PC-3 (cell line): ENCODE data around the gene EGFL7. TPM values are rescaled to one million over a fixed set of nuclear protein-coding genes. Genes with fewer than 3 reads are reported as not detected.

Experiments
- ATAC-seq: fragments of 200-7000 bp; cut with Tn5 transposase; 2 replicates; pipeline ENCODE4 v1.9.1; 2020; ENCODE audit warnings: mild to moderate bottlenecking, moderate library complexity
- BruUV-seq: library from RNA; stranded (reverse); fragments of 400-500 nt; replicated peaks from 2 replicates; lab custom pipeline; 2021; lab: Mats Ljungman, UMichigan
- CTCF ChIA-PET: fragments of 300-600 bp; sonication (Branson Sonifier 250); formaldehyde crosslinking; loops from one replicate; lab custom pipeline; 2022; ENCODE audit warnings: antibody characterized with exemption; lab: Charles Lee
- POLR2A ChIA-PET: fragments of 300-600 bp; sonication (Branson Sonifier 250); formaldehyde crosslinking; loops from one replicate; lab custom pipeline; 2022; ENCODE audit warnings: antibody characterized with exemption; ENCODE audit not compliant: unreplicated experiment; lab: Charles Lee
- DNase-seq: peaks from one replicate; pipeline ENCODE4 v3.0.0-alpha.2; 2015
- H2AFZ ChIP-seq: fragments of 300-600 bp; sonication (generic); 2 replicates; pipeline ENCODE4 v1.6.0; 2016; ENCODE audit warnings: antibody characterized with exemption, low read length
- H3F3A ChIP-seq: fragments of 300-600 bp; sonication (generic); one replicate; pipeline ENCODE4 v1.6.0; 2017; ENCODE audit warnings: antibody characterized with exemption, low read length, control low read depth, mild to moderate bottlenecking; ENCODE audit not compliant: unreplicated experiment
- H3K27ac ChIP-seq: fragments of 300-600 bp; sonication (generic); 2 replicates; pipeline ENCODE4 v1.5.1; 2016; ENCODE audit warnings: mild to moderate bottlenecking, low read length
- H3K27me3 ChIP-seq: fragments of 300-600 bp; sonication (generic); 2 replicates; pipeline ENCODE4 v1.6.1; 2016; ENCODE audit warnings: low read length, mixed read lengths
- H3K36me3 ChIP-seq: fragments of 300-600 bp; sonication (generic); 2 replicates; pipeline ENCODE4 v1.6.1; 2016; ENCODE audit warnings: low read depth, mixed run types, low read length, mixed read lengths
- H3K4me1 ChIP-seq: fragments of 300-600 bp; sonication (generic); 2 replicates; pipeline ENCODE4 v1.5.1; 2016; ENCODE audit warnings: low read length; ENCODE audit not compliant: insufficient read depth
- H3K4me2 ChIP-seq: fragments of 300-600 bp; sonication (generic); 2 replicates; pipeline ENCODE4 v1.6.0; 2016; ENCODE audit warnings: low read length
- H3K4me3 ChIP-seq: fragments of 300-600 bp; sonication (generic); 2 replicates; pipeline ENCODE4 v1.5.1; 2016; ENCODE audit warnings: mild to moderate bottlenecking, low read length, mixed read lengths
- H3K79me2 ChIP-seq: fragments of 300-600 bp; sonication (generic); 2 replicates; pipeline ENCODE4 v1.6.1; 2017; ENCODE audit warnings: low read length, mixed read lengths
- H3K9ac ChIP-seq: fragments of 300-600 bp; sonication (generic); 2 replicates; pipeline ENCODE4 v1.6.0; 2016; ENCODE audit warnings: mild to moderate bottlenecking, low read length
- H3K9me2 ChIP-seq: fragments of 300-600 bp; sonication (generic); replicated peaks from 2 replicates; pipeline ENCODE4 v1.6.1; 2016; ENCODE audit warnings: mixed run types, low read length, mixed read lengths
- H3K9me3 ChIP-seq: fragments of 300-600 bp; sonication (generic); 2 replicates; pipeline ENCODE4 v1.6.1; 2016; ENCODE audit warnings: low read length, mixed read lengths
- H4K20me1 ChIP-seq: fragments of 300-600 bp; sonication (generic); 2 replicates; pipeline ENCODE4 v1.6.1; 2016; ENCODE audit warnings: low read length, mixed read lengths
- EZH2 ChIP-seq: fragments of 300-600 bp; sonication (generic); IDR thresholded peaks from one replicate; pipeline ENCODE4 v1.6.1; 2017; ENCODE audit warnings: antibody characterized with exemption, mild to moderate bottlenecking, low read length; ENCODE audit not compliant: unreplicated experiment
- EZH2phosphoT487 ChIP-seq: fragments of 300-600 bp; sonication (generic); IDR thresholded peaks from 2 replicates; pipeline ENCODE4 v1.6.1; 2018; ENCODE audit warnings: mild to moderate bottlenecking, antibody characterized with exemption, low read length, borderline replicate concordance
- intact Hi-C: fragments of 100-400 bp; cut with micrococcal nuclease; formaldehyde crosslinking; loops from 2 replicates; pipeline ENCODE4 v1.9.0; 2023
- total RNA-seq: library from RNA; depleted of rRNA; stranded (reverse); fragments of >200 nt; gene quantifications from 2 replicates; pipeline ENCODE4 v1.2.3, GENCODE V29; 2014
- TF ChIP-seq, protein P1 (sequence below): fragments of 300-600 bp; sonication (generic); conservative IDR thresholded peaks from 2 replicates; pipeline ENCODE4 v1.5.1; 2017; ENCODE audit warnings: antibody characterized with exemption, low read depth, mild to moderate bottlenecking, low read length

Gene EGFL7
- total RNA-seq, 1 experiment from 2014 or later, result 23.1 TPM

DNA sequence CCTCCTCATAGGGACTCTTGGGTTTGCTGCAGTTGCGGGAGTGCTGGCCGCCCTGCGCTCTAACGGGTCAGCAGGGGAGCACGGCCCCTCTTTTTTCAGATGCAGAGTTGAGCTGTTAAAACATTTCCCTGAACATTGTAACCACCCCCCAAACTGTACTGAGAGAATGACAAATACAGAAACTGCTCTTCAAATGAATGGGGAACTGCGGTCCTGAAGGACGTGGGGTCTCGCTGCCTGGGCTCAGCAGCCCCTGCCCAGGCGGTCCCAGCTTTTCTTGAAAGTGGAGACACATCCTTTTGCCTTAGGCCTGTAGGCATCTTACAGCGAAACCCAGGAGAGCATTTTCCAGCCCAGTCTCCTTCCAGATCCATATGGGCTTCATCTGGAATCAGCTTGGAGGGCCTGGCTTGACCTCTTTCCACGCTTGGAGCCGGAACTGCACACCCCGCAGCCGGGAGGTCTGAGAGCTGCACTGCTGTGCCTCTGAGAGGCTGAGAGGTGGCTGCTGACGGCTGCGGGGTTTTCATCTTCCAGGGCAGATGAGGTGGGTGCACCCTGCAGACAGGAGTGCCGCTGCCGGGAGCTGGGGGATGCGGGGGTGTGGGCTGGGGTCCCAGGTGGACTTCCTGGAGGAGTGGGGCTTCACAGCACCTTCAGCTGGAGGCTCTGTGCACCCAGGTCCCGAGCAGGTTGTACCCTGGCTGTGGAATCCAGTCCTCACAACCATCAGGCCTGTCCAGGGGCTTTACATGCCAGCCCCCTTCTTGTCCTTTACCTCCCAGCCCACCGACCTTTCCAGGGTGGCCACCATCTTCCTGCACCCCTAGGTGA lies 25.8 kb downstream of the EGFL7 start:
- TSS peak; percentile 56 for BruUV-seq
- H3K4me3 ChIP-seq, result no peak overlapping the region
- no peak overlapping the region for H2AFZ ChIP-seq
- no peaks in the 10 kb centered on the region for H3F3A ChIP-seq
- ChIA-PET CTCF (no interaction called here), POLR2A (no interaction called here)
- no peaks in the 10 kb centered on the region for H3K36me3 ChIP-seq
- no peaks in the 10 kb centered on the region for H3K9me2 ChIP-seq
- H3K79me2 ChIP-seq, result peaks cover 28% of the 10 kb centered on the region
- H3K27ac ChIP-seq, result no peak overlapping the region
- H3K9me3 ChIP-seq, result no peaks in the 10 kb centered on the region
- H3K9ac ChIP-seq, result no peak overlapping the region
- intact Hi-C loops, result no loop called here
- TF ChIP-seq EZH2phosphoT487, result no peak
- peaks cover 27% of the 10 kb centered on the region for H3K4me1 ChIP-seq
- H3K4me2 ChIP-seq, result peak overlapping the region; percentile 86
- no peak for ATAC-seq
- H4K20me1 ChIP-seq, result 0 out of 2 replicates have a peak, but pooled peaks cover 5% of the 10 kb centered on the region
- H3K27me3 ChIP-seq, result no peaks in the 10 kb centered on the region
- no peak for DNase-seq

DNA sequence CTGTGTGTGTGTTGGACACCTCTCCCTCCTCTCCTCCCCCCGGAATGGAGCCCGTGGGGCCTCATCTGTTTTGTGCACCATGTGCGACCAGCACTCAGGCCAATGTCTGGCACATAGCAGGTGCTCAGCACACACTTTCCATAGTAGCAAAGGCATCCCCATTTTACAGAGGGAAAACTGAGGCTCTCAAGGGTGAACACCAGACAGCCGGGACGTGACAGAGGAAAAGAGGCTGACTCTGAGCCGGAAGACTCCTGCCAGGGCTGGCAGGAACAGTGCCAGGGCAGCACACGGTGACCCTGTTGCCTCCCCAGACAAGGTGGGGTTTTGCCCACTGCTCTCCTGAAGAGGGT lies 26.4 kb downstream of the EGFL7 start:
- no peak overlapping the region for H2AFZ ChIP-seq
- 0 out of 2 replicates have a peak, but pooled peaks cover 5% of the 10 kb centered on the region for H4K20me1 ChIP-seq
- H3K4me2 ChIP-seq, result no peak overlapping the region
- H3K9me3 ChIP-seq, result no peaks in the 10 kb centered on the region
- no peak for DNase-seq
- BruUV-seq, result no TSS peak
- CTCF ChIA-PET, result no interaction called here
- intact Hi-C loops, result no loop called here
- H3K4me3 ChIP-seq, result no peak overlapping the region
- H3K9me2 ChIP-seq, result no peaks in the 10 kb centered on the region
- POLR2A ChIA-PET, result interaction anchor here (0.6 kb wide), 1 partner anchor 23 kb away, joined by 7 read pairs; no protein-coding TSS in a partner anchor
- no peak for ATAC-seq
- H3K36me3 ChIP-seq, result no peaks in the 10 kb centered on the region
- TF ChIP-seq EZH2 (no peak), EZH2phosphoT487 (no peak)
- TF ChIP-seq, protein P1, sequence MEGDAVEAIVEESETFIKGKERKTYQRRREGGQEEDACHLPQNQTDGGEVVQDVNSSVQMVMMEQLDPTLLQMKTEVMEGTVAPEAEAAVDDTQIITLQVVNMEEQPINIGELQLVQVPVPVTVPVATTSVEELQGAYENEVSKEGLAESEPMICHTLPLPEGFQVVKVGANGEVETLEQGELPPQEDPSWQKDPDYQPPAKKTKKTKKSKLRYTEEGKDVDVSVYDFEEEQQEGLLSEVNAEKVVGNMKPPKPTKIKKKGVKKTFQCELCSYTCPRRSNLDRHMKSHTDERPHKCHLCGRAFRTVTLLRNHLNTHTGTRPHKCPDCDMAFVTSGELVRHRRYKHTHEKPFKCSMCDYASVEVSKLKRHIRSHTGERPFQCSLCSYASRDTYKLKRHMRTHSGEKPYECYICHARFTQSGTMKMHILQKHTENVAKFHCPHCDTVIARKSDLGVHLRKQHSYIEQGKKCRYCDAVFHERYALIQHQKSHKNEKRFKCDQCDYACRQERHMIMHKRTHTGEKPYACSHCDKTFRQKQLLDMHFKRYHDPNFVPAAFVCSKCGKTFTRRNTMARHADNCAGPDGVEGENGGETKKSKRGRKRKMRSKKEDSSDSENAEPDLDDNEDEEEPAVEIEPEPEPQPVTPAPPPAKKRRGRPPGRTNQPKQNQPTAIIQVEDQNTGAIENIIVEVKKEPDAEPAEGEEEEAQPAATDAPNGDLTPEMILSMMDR, result no peak
- no peaks in the 10 kb centered on the region for H3F3A ChIP-seq
- no peak overlapping the region for H3K9ac ChIP-seq
- H3K27me3 ChIP-seq, result no peaks in the 10 kb centered on the region
- no peak overlapping the region for H3K27ac ChIP-seq
- H3K79me2 ChIP-seq, result peaks cover 28% of the 10 kb centered on the region
- H3K4me1 ChIP-seq, result peaks cover 31% of the 10 kb centered on the region

DNA sequence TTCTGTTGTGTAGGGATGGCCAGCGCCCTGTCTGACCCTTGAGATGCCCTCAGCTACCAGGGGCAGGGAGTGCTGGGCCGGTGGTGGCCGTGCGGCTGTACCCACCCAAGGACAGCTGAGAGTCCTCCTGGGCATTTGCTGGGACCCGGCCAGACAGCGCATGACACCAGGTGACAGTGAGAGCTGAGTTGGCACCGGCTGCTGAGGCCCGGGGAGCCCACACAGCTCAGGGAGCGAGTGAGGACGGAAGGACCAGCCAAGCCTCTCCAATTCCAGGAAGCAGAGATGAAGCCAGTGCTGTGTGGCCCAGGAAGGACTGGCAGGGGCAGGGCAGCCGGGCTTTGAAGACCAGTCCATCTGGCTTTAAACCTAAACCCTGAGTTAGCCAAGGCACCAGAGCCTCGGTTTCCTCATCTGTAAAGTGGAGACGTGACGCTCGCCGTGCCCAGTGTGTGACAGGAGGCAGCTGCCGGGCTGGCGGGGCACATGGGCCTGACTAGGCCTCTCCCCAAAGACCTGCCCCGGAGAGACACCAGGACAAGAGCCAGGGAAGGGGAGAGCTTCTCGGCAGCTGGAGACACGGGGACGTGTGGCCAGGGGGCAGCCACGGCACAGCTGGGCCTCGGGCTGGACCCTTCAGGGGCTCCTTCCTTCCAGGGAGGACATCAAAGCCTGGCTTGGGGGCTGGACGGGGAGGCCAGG lies 27.5 kb downstream of the EGFL7 start:
- Histone ChIP-seq H3K9me3 (no peaks in the 10 kb centered on the region), H3K4me1 (peaks cover 41% of the 10 kb centered on the region), H3K4me2 (no peak overlapping the region), H4K20me1 (0 out of 2 replicates have a peak, but pooled peaks cover 5% of the 10 kb centered on the region), H3K9me2 (no peaks in the 10 kb centered on the region), H3F3A (no peaks in the 10 kb centered on the region), H3K27me3 (no peaks in the 10 kb centered on the region), H3K4me3 (no peak overlapping the region), H3K36me3 (no peaks in the 10 kb centered on the region), H2AFZ (no peak overlapping the region), H3K27ac (no peak overlapping the region), H3K79me2 (peaks cover 16% of the 10 kb centered on the region), H3K9ac (no peak overlapping the region)
- intact Hi-C loops, result loop anchor here (5.0 kb wide), 1 partner anchor 203 kb away; no protein-coding TSS in a partner anchor
- no peak for ATAC-seq
- TF ChIP-seq EZH2phosphoT487 (no peak), EZH2 (no peak)
- TF ChIP-seq, protein P1, result no peak
- BruUV-seq, result no TSS peak
- no peak for DNase-seq
- ChIA-PET POLR2A (no interaction called here), CTCF (no interaction called here)
